ENCODE results near the gene COL6A6. TPM values are rescaled to one million over a fixed set of nuclear protein-coding genes. Genes with fewer than 3 reads are reported as not detected.

Gene COL6A6
- total RNA-seq, 2 donors from 2014 or later: 0.57 TPM; not detected in 1

DNA sequence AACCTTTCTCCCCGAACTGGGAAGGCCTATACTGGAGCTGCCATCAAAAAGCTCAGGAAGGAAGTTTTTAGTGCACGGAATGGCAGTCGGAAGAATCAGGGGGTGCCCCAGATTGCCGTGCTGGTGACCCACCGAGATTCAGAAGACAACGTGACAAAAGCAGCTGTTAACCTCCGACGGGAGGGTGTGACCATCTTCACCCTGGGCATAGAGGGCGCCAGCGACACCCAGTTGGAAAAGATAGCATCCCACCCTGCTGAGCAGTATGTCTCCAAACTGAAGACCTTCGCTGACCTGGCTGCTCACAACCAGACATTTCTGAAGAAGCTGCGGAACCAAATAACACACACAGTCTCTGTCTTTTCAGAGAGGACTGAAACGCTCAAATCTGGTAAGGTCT is 48.2 kb downstream of the COL6A6 start:
- DNase-seq (ENCODE audit: low spot score): no peak
- no peaks in the 10 kb centered on the region for H3K4me1 ChIP-seq (replicated peaks)
- WGBS: 75% methylated on average over 13 of the region's 13 CpGs
- no peaks in the 10 kb centered on the region for H3K36me3 ChIP-seq
- no peak overlapping the region for H3K4me3 ChIP-seq
- no peaks in the 10 kb centered on the region for H3K9me3 ChIP-seq
- no peaks in the 10 kb centered on the region for H3K27me3 ChIP-seq (replicated peaks; ENCODE audit: insufficient read depth)
- intact Hi-C loops (cut with DNase I): no loop called here
- TF ChIP-seq, protein P1, sequence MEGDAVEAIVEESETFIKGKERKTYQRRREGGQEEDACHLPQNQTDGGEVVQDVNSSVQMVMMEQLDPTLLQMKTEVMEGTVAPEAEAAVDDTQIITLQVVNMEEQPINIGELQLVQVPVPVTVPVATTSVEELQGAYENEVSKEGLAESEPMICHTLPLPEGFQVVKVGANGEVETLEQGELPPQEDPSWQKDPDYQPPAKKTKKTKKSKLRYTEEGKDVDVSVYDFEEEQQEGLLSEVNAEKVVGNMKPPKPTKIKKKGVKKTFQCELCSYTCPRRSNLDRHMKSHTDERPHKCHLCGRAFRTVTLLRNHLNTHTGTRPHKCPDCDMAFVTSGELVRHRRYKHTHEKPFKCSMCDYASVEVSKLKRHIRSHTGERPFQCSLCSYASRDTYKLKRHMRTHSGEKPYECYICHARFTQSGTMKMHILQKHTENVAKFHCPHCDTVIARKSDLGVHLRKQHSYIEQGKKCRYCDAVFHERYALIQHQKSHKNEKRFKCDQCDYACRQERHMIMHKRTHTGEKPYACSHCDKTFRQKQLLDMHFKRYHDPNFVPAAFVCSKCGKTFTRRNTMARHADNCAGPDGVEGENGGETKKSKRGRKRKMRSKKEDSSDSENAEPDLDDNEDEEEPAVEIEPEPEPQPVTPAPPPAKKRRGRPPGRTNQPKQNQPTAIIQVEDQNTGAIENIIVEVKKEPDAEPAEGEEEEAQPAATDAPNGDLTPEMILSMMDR (IDR thresholded peaks at IDR 0.05): no peak
- TF ChIP-seq POLR2AphosphoS5 (IDR thresholded peaks at IDR 0.05) (no peak), POLR2A (IDR thresholded peaks at IDR 0.05) (no peak)
- H3K27ac ChIP-seq: no peak overlapping the region

Other genes starting within 250 kb of the COL6A6 start
- gene COL6A5, start 171.5 kb upstream of the COL6A6 start, total RNA-seq: under 1 TPM in 1 of 2 donors, not detected in 1; 0.57 TPM
- gene PIK3R4, start 229.7 kb downstream of the COL6A6 start, total RNA-seq: 10 to 100 TPM; 36.8 to 52.8 TPM

Measured in prostate gland (tissue), 2 donors.